ENCODE results near the gene PAFAH1B1. TPM values are rescaled to one million over a fixed set of nuclear protein-coding genes. Genes with fewer than 3 reads are reported as not detected.

PAFAH1B1 gene
- total RNA-seq, 2 donors from 2014 or later: 102 to 164 TPM

GRCh38 chr17:2723505-2723996, 130.1 kb downstream of the PAFAH1B1 start:
- DNase-seq (ENCODE audit: low spot score) (no peak), ATAC-seq (ENCODE audit: insufficient number of reproducible peaks, low FRiP score, low read depth) (no peak)
- Histone ChIP-seq H3K27me3 (replicated peaks; ENCODE audit: insufficient read depth) (no peaks in the 10 kb centered on the region), H3K36me3 (no peaks in the 10 kb centered on the region), H3K9me3 (no peaks in the 10 kb centered on the region), H3K4me1 (ENCODE audit: control insufficient read depth in 1 of 2, low read depth in 2 of 2) (peaks cover 3 to 4% of the 10 kb centered on the region in 2 donors), H3K27ac (no peak overlapping the region), H3K4me3 (no peak overlapping the region)
- no peak for TF ChIP-seq CTCF (IDR thresholded peaks at IDR 0.05)

DNA sequence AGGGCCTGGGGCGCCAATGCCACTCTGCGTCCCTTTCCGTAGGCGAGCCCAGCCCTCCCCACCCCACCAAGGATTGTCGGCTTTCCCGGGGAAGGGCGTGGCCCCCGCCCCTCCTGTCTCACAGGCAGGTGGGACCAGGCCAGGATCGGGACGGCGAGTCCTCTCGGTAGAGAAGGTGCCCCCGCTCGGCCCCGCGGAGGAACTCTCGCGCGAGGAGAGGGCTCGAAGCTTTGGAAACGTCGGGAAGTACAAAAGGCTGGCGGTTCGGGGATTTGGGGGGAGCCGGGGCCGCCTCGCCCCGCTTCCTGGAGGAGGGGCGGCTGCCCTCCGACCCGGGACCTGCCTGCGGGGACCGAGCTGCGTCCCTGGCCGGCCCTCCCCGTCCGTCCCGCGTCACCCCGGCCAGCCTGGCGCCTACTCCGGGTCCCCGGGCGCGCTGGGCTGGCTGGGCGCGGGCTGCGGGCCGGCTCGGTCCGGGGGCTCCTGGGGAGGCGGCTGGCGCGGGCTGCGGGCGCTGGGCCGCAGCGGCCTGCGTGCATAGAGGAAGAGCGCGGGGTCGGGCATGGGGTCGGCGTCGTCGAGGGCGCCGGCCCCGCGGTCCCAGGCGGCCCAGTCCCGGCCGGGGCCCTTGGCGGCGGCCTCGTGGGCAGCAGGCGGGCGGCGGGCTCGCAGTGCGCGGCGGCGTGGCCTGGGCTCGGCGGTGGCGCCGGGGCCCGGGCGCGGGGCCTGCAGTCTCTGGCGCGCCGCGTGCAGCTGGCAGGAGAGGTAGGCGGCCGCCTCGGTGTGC, 130.7 kb downstream of the PAFAH1B1 start:
- Histone ChIP-seq H3K9me3 (no peaks in the 10 kb centered on the region), H3K4me1 (ENCODE audit: control insufficient read depth in 1 of 2, low read depth in 2 of 2) (peaks cover 3 to 4% of the 10 kb centered on the region in 2 donors), H3K36me3 (no peaks in the 10 kb centered on the region), H3K27me3 (replicated peaks; ENCODE audit: insufficient read depth) (no peaks in the 10 kb centered on the region), H3K27ac (no peak overlapping the region), H3K4me3 (peak overlapping the region; percentile 56)
- ATAC-seq (ENCODE audit: insufficient number of reproducible peaks, low FRiP score, low read depth): no peak
- TF ChIP-seq CTCF (IDR thresholded peaks at IDR 0.05): no peak
- no peak for DNase-seq (ENCODE audit: low spot score)

- DNase-seq (ENCODE audit: low spot score) (no peak), ATAC-seq (ENCODE audit: insufficient number of reproducible peaks, low FRiP score, low read depth) (no peak)
- Histone ChIP-seq H3K4me1 (ENCODE audit: control insufficient read depth in 1 of 2, low read depth in 2 of 2) (peaks cover 3 to 4% of the 10 kb centered on the region in 2 donors), H3K27ac (no peak overlapping the region), H3K4me3 (peak overlapping the region; percentile 56), H3K36me3 (no peaks in the 10 kb centered on the region), H3K9me3 (no peaks in the 10 kb centered on the region), H3K27me3 (replicated peaks; ENCODE audit: insufficient read depth) (no peaks in the 10 kb centered on the region)
- no peak for TF ChIP-seq CTCF (IDR thresholded peaks at IDR 0.05)
Observed at GRCh38 chr17:2724784-2725164, 131.3 kb downstream of the PAFAH1B1 start.

GRCh38 chr17:2730764-2731353, 137.4 kb downstream of the PAFAH1B1 start:
- no peak for TF ChIP-seq CTCF (IDR thresholded peaks at IDR 0.05)
- Histone ChIP-seq H3K4me1 (ENCODE audit: control insufficient read depth in 1 of 2, low read depth in 2 of 2) (no peaks in the 10 kb centered on the region), H3K27ac (no peak overlapping the region), H3K27me3 (replicated peaks; ENCODE audit: insufficient read depth) (no peaks in the 10 kb centered on the region), H3K36me3 (no peaks in the 10 kb centered on the region), H3K4me3 (no peak overlapping the region), H3K9me3 (no peaks in the 10 kb centered on the region)
- DNase-seq (ENCODE audit: low spot score) (no peak), ATAC-seq (ENCODE audit: insufficient number of reproducible peaks, low FRiP score, low read depth) (no peak)

GRCh38 chr17:2731807-2732206, 138.4 kb downstream of the PAFAH1B1 start:
- no peaks in the 10 kb centered on the region for H3K27me3 ChIP-seq (replicated peaks; ENCODE audit: insufficient read depth)
- ATAC-seq (ENCODE audit: insufficient number of reproducible peaks, low FRiP score, low read depth) (no peak), DNase-seq (ENCODE audit: low spot score) (no peak)
- TF ChIP-seq CTCF (IDR thresholded peaks at IDR 0.05): no peak
- no peaks in the 10 kb centered on the region for H3K36me3 ChIP-seq
- no peak overlapping the region for H3K4me3 ChIP-seq
- H3K27ac ChIP-seq: no peak overlapping the region
- H3K9me3 ChIP-seq: no peaks in the 10 kb centered on the region
- no peaks in the 10 kb centered on the region for H3K4me1 ChIP-seq (ENCODE audit: control insufficient read depth in 1 of 2, low read depth in 2 of 2)
